A549 (cell line): ENCODE measurements around the gene ALG8.

ENCODE experiments used
- BHLHE40 ChIP-seq: IDR thresholded peaks from 2 replicates; pipeline ENCODE4 v1.6.1; 2012; ENCODE audit warnings: low read depth, low read length, inconsistent platforms
- CTCF ChIP-seq: fragments of >200 bp; sonication (Bioruptor Twin); formaldehyde crosslinking; IDR thresholded peaks from 3 replicates; pipeline ENCODE4 v1.5.1; 2016
- E2F6 ChIP-seq: IDR thresholded peaks from 2 replicates; pipeline ENCODE4 v1.6.1; 2012; ENCODE audit warnings: low read depth, borderline replicate concordance
- EP300 ChIP-seq, 2 experiments: fragments of >200 bp; sonication (Bioruptor Twin); formaldehyde crosslinking; IDR thresholded peaks; 2 replicates in 1 of 2; 3 replicates in 1 of 2; pipeline ENCODE4 v1.6.1; 2016 to 2017
- ESRRA ChIP-seq: fragments of 150-350 bp; IDR thresholded peaks from 2 replicates; pipeline ENCODE4 v1.6.1; 2014; ENCODE audit warnings: mild to moderate bottlenecking, low read length, borderline replicate concordance
- HDAC2 ChIP-seq: fragments of 200-600 bp; sonication (generic); IDR thresholded peaks from 2 replicates; pipeline ENCODE4 v1.6.1; 2016
- JUN ChIP-seq, 2 experiments: fragments of >200 bp; sonication (Bioruptor Twin); formaldehyde crosslinking; IDR thresholded peaks; 2 replicates in 1 of 2; 3 replicates in 1 of 2; pipeline ENCODE4 v1.6.1; 2016 to 2017
- MAFK ChIP-seq: fragments of 450-650 bp; IDR thresholded peaks from 2 replicates; pipeline ENCODE4 v1.6.1; 2014; ENCODE audit not compliant: partially characterized antibody
- MAZ ChIP-seq: fragments of 150-350 bp; IDR thresholded peaks from 2 replicates; pipeline ENCODE4 v1.6.1; 2014; ENCODE audit warnings: antibody characterized with exemption, low read depth, low read length, borderline replicate concordance
- NR3C1 ChIP-seq: fragments of >200 bp; sonication (Bioruptor Twin); formaldehyde crosslinking; IDR thresholded peaks from 3 replicates; pipeline ENCODE4 v1.6.1; 2017
- POLR2A ChIP-seq: IDR thresholded peaks from 2 replicates; pipeline ENCODE4 v1.6.1; 2012; ENCODE audit warnings: mild to moderate bottlenecking, low read length
- RAD21 ChIP-seq, 2 experiments: fragments of >200 bp in 1 of 2; sonication (Bioruptor Twin) in 1 of 2; formaldehyde crosslinking in 1 of 2; IDR thresholded peaks in 1 of 2; conservative IDR thresholded peaks in 1 of 2; 2 replicates in 1 of 2; 3 replicates in 1 of 2; pipeline ENCODE4 v1.6.1; 2012 to 2018; ENCODE audit warnings: inconsistent platforms in 1 of 2
- SMC3 ChIP-seq: fragments of >200 bp; sonication (Bioruptor Twin); formaldehyde crosslinking; IDR thresholded peaks from 3 replicates; pipeline ENCODE4 v1.6.1; 2018; ENCODE audit warnings: inconsistent platforms
- USF2 ChIP-seq: fragments of 450-650 bp; IDR thresholded peaks from 2 replicates; pipeline ENCODE4 v1.6.1; 2014; ENCODE audit warnings: antibody characterized with exemption

- TF ChIP-seq CTCF (no peak), POLR2A (no peak), MAFK (no peak), BHLHE40 (no peak), RAD21 (conservative IDR thresholded peaks at IDR 0.05 in 1 of 2, IDR thresholded peaks at IDR 0.05 in 1 of 2) (no peak), EP300 (IDR thresholded peaks at IDR 0.05) (no peak), ESRRA (no peak), SMC3 (no peak), NR3C1 (no peak), E2F6 (no peak), USF2 (no peak), JUN (IDR thresholded peaks at IDR 0.05) (no peak), MAZ (no peak), HDAC2 (no peak)
Measured at GRCh38 chr11:78083021-78083420, 56.4 kb downstream of the ALG8 start.
